BLaER1 (cell line): ENCODE results near the gene JMJD6.
"Not testable (repeated sequence)": the region's sequence is repeated elsewhere in the genome, so short reads cannot be mapped to it uniquely, and the experiment has no call there.

ENCODE experiments used
- H3K27ac ChIP-seq: shearing (Covaris generic); formaldehyde crosslinking; 2 replicates; pipeline ENCODE4 v1.8.1; 2022
- H3K27me3 ChIP-seq: shearing (Covaris generic); formaldehyde crosslinking; 2 replicates; pipeline ENCODE4 v1.8.1; 2022
- H3K36me3 ChIP-seq: shearing (Covaris generic); formaldehyde crosslinking; 2 replicates; pipeline ENCODE4 v1.8.1; 2022
- H3K4me1 ChIP-seq: shearing (Covaris generic); formaldehyde crosslinking; 2 replicates; pipeline ENCODE4 v1.8.1; 2022
- H3K4me2 ChIP-seq: shearing (Covaris generic); formaldehyde crosslinking; 2 replicates; pipeline ENCODE4 v1.8.1; 2022
- H3K4me3 ChIP-seq: shearing (Covaris generic); formaldehyde crosslinking; 2 replicates; pipeline ENCODE4 v1.8.1; 2022
- H3K9ac ChIP-seq: shearing (Covaris generic); formaldehyde crosslinking; 2 replicates; pipeline ENCODE4 v1.8.1; 2022
- H3K9me3 ChIP-seq: shearing (Covaris generic); formaldehyde crosslinking; 2 replicates; pipeline ENCODE4 v1.8.1; 2022
- H4K20me1 ChIP-seq: shearing (Covaris generic); formaldehyde crosslinking; 2 replicates; pipeline ENCODE4 v1.8.1; 2022
- Cebpa-rat ChIP-seq: shearing (Covaris generic); IDR thresholded peaks from 2 replicates; pipeline ENCODE4 v1.8.1; 2022

Gene JMJD6

DNA sequence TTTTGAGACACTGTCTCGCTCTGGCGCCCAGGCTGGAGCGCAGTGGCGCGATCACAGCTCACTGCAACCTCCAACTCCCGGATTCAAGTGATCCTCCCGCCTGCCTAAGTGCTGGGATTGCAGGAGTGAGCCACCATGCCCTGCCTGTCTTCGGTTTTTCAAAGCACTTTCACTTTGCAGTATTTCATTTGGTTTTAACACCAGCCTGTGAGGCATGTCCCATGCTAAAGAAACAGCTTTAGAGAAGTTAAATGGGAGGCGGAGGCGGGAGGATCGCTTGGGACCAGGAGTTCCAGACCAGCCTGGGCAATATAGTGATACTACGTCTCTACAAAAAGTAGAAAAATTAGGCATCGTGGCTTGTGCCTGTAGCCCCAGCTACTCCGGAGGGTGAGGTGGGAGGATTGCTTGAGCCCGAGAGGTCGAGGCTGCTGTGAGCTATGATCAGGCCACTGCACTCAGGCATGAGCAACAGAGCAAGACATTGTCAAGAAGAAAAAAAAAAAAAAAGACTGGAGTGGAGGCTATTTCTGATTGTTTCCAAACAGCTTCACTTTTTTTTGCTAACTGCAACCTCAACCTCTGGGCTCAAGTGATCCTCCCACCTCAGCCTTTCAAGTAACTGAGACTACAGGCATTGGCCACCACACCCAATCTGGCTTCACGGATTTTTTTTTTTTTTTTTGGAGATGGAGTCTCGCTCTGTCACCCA is 1.5 kb upstream of the JMJD6 start:
- Histone ChIP-seq H3K9ac (peak overlapping the region; percentile 99), H3K27me3 (no peaks in the 10 kb centered on the region), H3K27ac (peak overlapping the region; percentile 100), H3K4me2 (peak overlapping the region; percentile 90), H3K36me3 (peaks cover 59% of the 10 kb centered on the region), H3K4me1 (peaks cover 79% of the 10 kb centered on the region), H3K9me3 (no peaks in the 10 kb centered on the region), H3K4me3 (peak overlapping the region; percentile 80), H4K20me1 (peaks cover 52% of the 10 kb centered on the region)
- TF ChIP-seq Cebpa-rat, result no peak

DNA sequence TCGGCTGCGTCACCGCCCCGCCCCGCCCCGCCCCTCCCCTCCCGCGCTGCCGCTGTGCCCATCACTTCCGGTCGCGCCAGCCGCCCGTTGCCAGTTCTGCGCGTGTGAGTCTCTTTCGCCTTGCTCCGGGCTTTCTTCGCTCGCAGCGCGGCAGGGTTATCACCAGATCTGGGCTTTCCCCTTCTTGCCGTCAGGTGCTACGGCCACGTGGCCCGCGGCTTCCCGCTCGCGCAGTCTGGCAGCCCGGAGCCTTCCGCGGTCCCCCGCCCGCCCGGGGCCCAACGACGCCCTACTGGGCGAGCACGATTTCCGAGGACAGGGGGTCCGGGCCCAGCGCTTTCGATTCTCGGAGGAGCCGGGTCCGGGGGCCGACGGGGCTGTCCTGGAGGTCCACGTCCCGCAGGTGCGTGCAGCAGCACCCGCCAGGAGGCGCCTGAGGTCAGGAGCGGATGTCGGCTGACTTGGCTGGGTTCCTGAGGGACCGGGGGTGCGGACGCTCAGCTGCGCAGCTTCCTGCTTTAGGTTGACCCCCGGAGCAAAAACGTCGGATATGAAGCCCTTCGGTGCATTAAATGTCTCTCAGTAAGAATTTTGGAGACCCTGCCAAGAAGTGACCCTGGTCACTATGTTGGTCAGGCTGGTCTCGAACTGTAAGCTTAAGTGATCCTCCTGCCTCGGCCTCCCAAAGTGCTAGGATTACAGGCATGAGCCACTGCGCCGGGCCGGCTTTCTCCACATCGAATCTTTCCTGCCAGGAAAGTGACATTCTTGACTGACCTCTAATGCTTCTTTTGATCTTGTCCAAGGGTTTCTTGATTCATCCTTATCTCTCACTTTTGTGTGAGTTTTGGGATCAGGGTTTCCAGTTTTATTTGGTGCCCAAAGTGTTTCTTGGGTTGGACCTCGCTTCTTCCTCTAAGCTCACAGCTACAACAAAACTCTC is 641 bp upstream of the JMJD6 start, which contains the start of gene METTL23:
METTL23 (plus strand) TSS at position 64 of the 943 bp plus-strand sequence. CDS start 2,872 bp downstream, outside the sequence.
- peak within 1 kb of the TSS; percentile 80 for H3K4me3 ChIP-seq
- peak within 1 kb of the TSS; percentile 100 for H3K27ac ChIP-seq
- peak within 1 kb of the TSS; percentile 99 for H3K9ac ChIP-seq
- TF ChIP-seq Cebpa-rat, result no peak
- H3K9me3 ChIP-seq, result no peaks in the 10 kb centered on the region
- H3K4me1 ChIP-seq, result peaks cover 77% of the 10 kb centered on the region
- peaks cover 59% of the 10 kb centered on the region for H3K36me3 ChIP-seq
- H3K4me2 ChIP-seq, result peak within 1 kb of the TSS; percentile 91
- H3K27me3 ChIP-seq, result no peaks in the 10 kb centered on the region
- H4K20me1 ChIP-seq, result peaks cover 51% of the 10 kb centered on the region

DNA sequence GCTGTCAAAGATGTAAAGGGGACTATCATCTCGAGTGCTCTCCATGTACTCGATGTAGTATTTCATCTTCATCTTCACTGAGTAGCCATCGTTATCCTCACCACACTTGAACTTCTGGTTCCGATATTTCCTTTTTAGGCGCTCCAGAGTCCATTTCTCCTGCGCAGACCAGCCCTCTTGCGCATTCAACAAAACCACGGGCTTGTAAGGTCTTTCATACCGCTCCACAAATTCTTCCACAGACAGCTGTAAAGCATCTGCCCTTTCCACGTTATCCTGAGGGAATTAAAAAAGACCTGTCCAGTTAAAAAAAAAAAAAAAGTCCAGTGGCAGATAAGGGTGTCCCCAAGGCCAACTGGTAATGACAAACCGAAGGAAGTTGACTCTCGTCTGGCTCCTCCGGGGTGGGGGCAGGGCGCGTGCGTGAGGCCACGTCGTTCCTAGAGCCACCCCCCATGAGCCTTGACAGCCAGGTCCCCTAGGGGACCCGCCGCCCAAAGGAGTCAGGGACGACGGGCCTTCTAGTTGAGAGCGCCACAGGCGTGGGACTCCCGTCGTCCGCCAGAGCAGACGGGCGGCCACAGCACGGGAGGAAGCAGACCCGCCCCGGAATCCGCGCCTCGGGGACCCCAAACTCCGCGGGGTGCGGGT is 701 bp downstream of the JMJD6 start:
- peaks cover 61% of the 10 kb centered on the region for H3K36me3 ChIP-seq
- TF ChIP-seq Cebpa-rat, result no peak
- no peaks in the 10 kb centered on the region for H3K27me3 ChIP-seq
- H3K9ac ChIP-seq, result peak overlapping the region; percentile 99
- peaks cover 52% of the 10 kb centered on the region for H4K20me1 ChIP-seq
- peaks cover 78% of the 10 kb centered on the region for H3K4me1 ChIP-seq
- H3K4me3 ChIP-seq, result peak overlapping the region; percentile 80
- no peaks in the 10 kb centered on the region for H3K9me3 ChIP-seq
- H3K4me2 ChIP-seq, result peak overlapping the region; percentile 91
- H3K27ac ChIP-seq, result peak overlapping the region; percentile 100

DNA sequence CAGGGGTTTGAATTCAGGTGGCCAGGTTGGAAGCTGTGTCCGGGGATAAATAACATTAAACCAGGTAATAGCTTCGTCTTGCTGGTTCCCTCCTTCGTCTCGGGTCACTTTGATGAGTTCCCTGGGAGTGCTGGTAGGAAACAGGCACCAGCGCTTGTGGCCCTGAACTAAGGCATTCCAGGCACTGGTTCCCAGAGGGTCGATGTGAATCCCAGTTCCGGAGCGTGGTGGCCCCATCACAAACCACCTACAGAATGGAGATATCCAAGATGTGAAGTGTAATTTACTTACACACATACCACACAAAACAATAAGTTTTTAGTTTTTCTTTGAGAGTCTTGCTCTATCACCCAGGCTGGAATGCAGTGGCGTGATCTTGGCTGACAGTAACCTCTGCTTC is 2.6 kb downstream of the JMJD6 start:
- Histone ChIP-seq H4K20me1 (peaks cover 46% of the 10 kb centered on the region), H3K4me3 (no peak overlapping the region), H3K4me2 (peak overlapping the region; percentile 91; the same call in 1 of the 2 replicates), H3K36me3 (peaks cover 64% of the 10 kb centered on the region), H3K4me1 (peaks cover 60% of the 10 kb centered on the region), H3K27me3 (no peaks in the 10 kb centered on the region), H3K27ac (no peak overlapping the region), H3K9ac (0 out of 2 replicates have a peak overlapping the region, but pooled peaks have one; percentile 40), H3K9me3 (no peaks in the 10 kb centered on the region)
- no peak for TF ChIP-seq Cebpa-rat

DNA sequence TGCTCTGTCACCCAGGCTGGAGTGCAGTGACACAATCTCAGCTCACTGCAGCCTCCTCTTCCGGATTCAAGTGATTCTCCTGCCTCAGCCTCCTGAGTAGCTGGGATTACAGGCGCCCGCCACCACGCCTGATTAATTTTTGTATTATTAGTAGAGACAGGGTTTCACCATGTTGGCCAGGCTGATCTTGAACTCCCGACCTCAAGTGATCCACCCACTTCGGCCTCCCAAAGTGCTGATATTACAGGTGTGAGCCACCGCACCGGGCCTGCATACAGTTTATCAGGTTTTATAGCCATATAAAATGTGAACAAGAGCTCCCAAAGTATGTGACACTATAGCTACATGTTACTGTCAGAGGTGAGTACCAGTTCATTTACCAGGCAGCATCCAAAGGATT is 3.4 kb downstream of the JMJD6 start:
- peaks cover 54% of the 10 kb centered on the region for H4K20me1 ChIP-seq
- H3K9ac ChIP-seq, H3K27ac ChIP-seq, H3K9me3 ChIP-seq, H3K27me3 ChIP-seq, H3K4me3 ChIP-seq: not testable (repeated sequence)
- H3K4me2 ChIP-seq, result peak overlapping the region; percentile 91
- peaks cover 52% of the 10 kb centered on the region for H3K4me1 ChIP-seq
- peaks cover 72% of the 10 kb centered on the region for H3K36me3 ChIP-seq

DNA sequence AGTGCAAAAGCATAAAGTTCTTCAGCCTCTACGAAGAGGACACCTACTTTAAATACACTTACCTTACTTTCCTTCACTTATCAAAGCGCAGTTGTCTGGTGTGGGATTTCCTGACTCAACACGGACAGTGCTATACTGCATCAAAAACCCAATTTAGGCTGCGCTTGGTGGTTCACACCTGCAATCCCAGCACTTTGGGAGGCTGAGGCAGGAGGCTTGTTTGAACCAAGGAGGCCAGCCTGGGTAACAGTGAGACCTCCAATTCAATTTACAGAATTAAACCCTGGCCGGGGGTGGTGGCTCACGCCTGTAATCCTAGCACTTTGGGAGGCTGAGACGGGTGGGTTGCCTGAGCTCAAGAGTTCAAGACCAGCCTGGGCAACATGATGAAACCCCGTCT is 4.1 kb downstream of the JMJD6 start:
- Histone ChIP-seq H4K20me1 (peaks cover 55% of the 10 kb centered on the region), H3K4me1 (peaks cover 55% of the 10 kb centered on the region), H3K4me2 (no peak overlapping the region; the same call in 1 of the 2 replicates), H3K9me3 (no peaks in the 10 kb centered on the region), H3K4me3 (no peak overlapping the region), H3K27ac (no peak overlapping the region), H3K27me3 (no peaks in the 10 kb centered on the region), H3K9ac (peak overlapping the region; percentile 31; the same call in 1 of the 2 replicates), H3K36me3 (peaks cover 79% of the 10 kb centered on the region)
- TF ChIP-seq Cebpa-rat, result no peak

DNA sequence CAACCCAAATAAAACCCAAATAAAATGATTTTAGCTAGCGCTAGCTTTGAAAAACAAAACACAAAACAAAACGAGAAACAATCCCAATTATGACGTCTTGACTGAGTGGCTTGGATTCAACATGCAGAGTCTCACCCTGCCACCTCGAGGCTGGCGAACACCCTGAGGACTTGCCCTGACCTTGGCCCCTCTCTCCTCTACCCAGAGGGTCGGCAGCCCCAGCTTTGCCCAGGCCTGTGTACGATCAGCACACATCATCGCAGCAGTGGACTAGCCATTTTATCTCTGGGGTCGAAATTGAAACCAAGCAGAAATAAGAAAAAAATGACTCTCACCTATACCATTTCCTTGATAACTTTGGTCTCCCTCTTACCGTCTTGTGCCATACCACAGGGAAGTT is 4.9 kb downstream of the JMJD6 start:
- H4K20me1 ChIP-seq, result peaks cover 59% of the 10 kb centered on the region
- no peaks in the 10 kb centered on the region for H3K9me3 ChIP-seq
- H3K9ac ChIP-seq, result 0 out of 2 replicates have a peak overlapping the region, but pooled peaks have one; percentile 38
- H3K36me3 ChIP-seq, result peaks cover 87% of the 10 kb centered on the region
- H3K4me2 ChIP-seq, result no peak overlapping the region
- TF ChIP-seq Cebpa-rat, result no peak
- H3K4me3 ChIP-seq, result no peak overlapping the region
- peaks cover 63% of the 10 kb centered on the region for H3K4me1 ChIP-seq
- no peaks in the 10 kb centered on the region for H3K27me3 ChIP-seq
- H3K27ac ChIP-seq, result no peak overlapping the region

DNA sequence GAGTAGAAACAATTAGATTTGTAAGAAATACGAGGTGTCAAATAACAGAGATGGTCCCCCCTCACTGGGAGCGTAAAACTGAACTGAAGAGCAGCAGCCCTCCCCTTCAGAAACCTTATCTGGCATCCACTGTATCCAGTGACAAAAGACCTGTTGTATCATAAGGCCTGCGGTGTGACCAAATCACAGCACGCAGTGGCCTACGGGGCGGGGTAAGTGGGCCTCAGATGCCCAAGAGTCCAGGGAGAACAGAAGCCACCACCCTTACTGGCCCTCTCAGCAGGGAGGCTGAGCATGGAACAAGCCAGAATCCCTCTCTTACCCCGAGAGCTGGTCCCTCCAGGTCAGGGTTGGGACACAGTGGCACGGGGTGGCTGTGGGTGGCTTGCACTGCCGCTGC is 5.5 kb downstream of the JMJD6 start:
- Histone ChIP-seq H3K9me3 (no peaks in the 10 kb centered on the region), H3K36me3 (peaks cover 93% of the 10 kb centered on the region), H4K20me1 (peaks cover 62% of the 10 kb centered on the region), H3K27me3 (no peaks in the 10 kb centered on the region), H3K9ac (peak overlapping the region; percentile 38; the same call in 1 of the 2 replicates), H3K27ac (no peak overlapping the region), H3K4me3 (no peak overlapping the region), H3K4me2 (0 out of 2 replicates have a peak overlapping the region, but pooled peaks have one; percentile 15), H3K4me1 (peaks cover 69% of the 10 kb centered on the region)
- TF ChIP-seq Cebpa-rat, result no peak

DNA sequence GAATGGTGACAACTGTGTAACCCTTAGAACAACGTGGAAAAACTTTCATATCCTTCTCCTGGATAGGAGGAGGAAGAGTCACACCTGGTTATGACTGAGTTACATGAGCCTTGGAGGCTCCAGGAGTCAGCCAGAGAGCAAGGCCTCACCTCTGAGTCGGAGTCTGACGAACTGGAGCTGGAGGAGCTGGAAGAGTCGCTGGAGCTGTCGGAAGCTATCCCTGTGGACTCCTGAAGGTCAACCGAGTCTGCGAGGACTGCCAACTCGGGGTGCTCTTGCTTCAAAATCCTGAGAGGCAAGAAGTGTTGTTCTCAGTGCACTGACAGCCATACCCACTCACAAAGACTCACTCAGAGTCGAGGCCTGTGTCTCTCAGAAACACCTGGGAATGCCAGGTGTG is 6.2 kb downstream of the JMJD6 start:
- Histone ChIP-seq H3K4me1 (peaks cover 70% of the 10 kb centered on the region), H3K9ac (no peak overlapping the region), H3K4me3 (no peak overlapping the region), H3K9me3 (no peaks in the 10 kb centered on the region), H4K20me1 (peaks cover 62% of the 10 kb centered on the region), H3K27me3 (no peaks in the 10 kb centered on the region), H3K4me2 (no peak overlapping the region), H3K27ac (no peak overlapping the region), H3K36me3 (peaks cover 100% of the 10 kb centered on the region)
- no peak for TF ChIP-seq Cebpa-rat
